ENCODE results near the gene FAF1.

Gene FAF1

GRCh38 chr1:50505427-50505826 is 454.6 kb downstream of the FAF1 start (continued):
- TF ChIP-seq ZNF148 (tag by site-specific recombination; IDR thresholded peaks at IDR 0.05; ENCODE audit: borderline replicate concordance) (no peak), YY2 (tag by site-specific recombination; IDR thresholded peaks at IDR 0.05) (no peak), ZFHX2 (tag by site-specific recombination; conservative IDR thresholded peaks at IDR 0.05) (no peak), ZNF560 (tag by site-specific recombination; IDR thresholded peaks at IDR 0.05; ENCODE audit: borderline replicate concordance) (no peak), ZNF280D (tag by site-specific recombination; IDR thresholded peaks at IDR 0.05) (no peak), YY1 (tag by site-specific recombination; IDR thresholded peaks at IDR 0.05) (no peak), ZNF211 (tag by site-specific recombination; IDR thresholded peaks at IDR 0.05; ENCODE audit: low read depth) (no peak), ZNF18 (tag by site-specific recombination; IDR thresholded peaks at IDR 0.05) (no peak), BCL11B (tag by site-specific recombination; IDR thresholded peaks at IDR 0.05; ENCODE audit: low read depth) (no peak), PRDM4 (tag by site-specific recombination; IDR thresholded peaks at IDR 0.05) (no peak), ZNF133 (tag by site-specific recombination; IDR thresholded peaks at IDR 0.05) (no peak)

GRCh38 chr1:50503515-50503914 is 456.6 kb downstream of the FAF1 start:
- no peak for TF ChIP-seq ZNF341 (tag by site-specific recombination; IDR thresholded peaks at IDR 0.05; ENCODE audit: low read depth)
- TF ChIP-seq ZNF146 (tag by site-specific recombination; IDR thresholded peaks at IDR 0.05) = peak; percentile 89
- Histone ChIP-seq H3K4me1 (ENCODE audit: control insufficient read depth, insufficient read depth, low read length) (no peaks in the 10 kb centered on the region), H3K9me3 (ENCODE audit: control insufficient read depth, insufficient read depth, low read depth, low read length) (no peaks in the 10 kb centered on the region), H3K4me3 (ENCODE audit: low read depth, low read length) (no peak overlapping the region), H3K36me3 (ENCODE audit: control insufficient read depth in 2 of 2, insufficient read depth in 1 of 2, low read length in 2 of 2) (peaks cover 0 to 4% of the 10 kb centered on the region in 2 experiments; a peak in 1 of 3 replicates), H3K27ac (ENCODE audit: extremely low read depth, low read depth, low read length) (no peak overlapping the region)
- ChIA-PET POLR2A (no interaction called here), CTCF (interaction anchor here (0.5 to 0.7 kb wide), 2 partner anchors 31 to 66 kb away, joined by 4 to 5 read pairs; no protein-coding TSS in a partner anchor)

GRCh38 chr1:50502147-50502546 is 457.9 kb downstream of the FAF1 start:
- Histone ChIP-seq H3K36me3 (ENCODE audit: control insufficient read depth in 2 of 2, insufficient read depth in 1 of 2, low read length in 2 of 2) (peaks cover 0 to 4% of the 10 kb centered on the region in 2 experiments; a peak in 1 of 3 replicates), H3K9me3 (ENCODE audit: control insufficient read depth, insufficient read depth, low read depth, low read length) (no peaks in the 10 kb centered on the region), H3K4me3 (ENCODE audit: low read depth, low read length) (no peak overlapping the region), H3K27ac (ENCODE audit: extremely low read depth, low read depth, low read length) (no peak overlapping the region), H3K4me1 (ENCODE audit: control insufficient read depth, insufficient read depth, low read length) (no peaks in the 10 kb centered on the region)
- TF ChIP-seq SCRT2 (tag by site-specific recombination; IDR thresholded peaks at IDR 0.05) (no peak), ZNF610 (tag by site-specific recombination; IDR thresholded peaks at IDR 0.05; ENCODE audit: borderline replicate concordance) (no peak), YY2 (tag by site-specific recombination; IDR thresholded peaks at IDR 0.05) (no peak)
- POLR2A ChIA-PET = no interaction called here
- CTCF ChIA-PET = interaction anchor here (0.6 kb wide), 2 partner anchors 98 to 201 kb away, joined by 3 to 4 read pairs; no protein-coding TSS in a partner anchor

All from HEK293 (cell line).